Activated T-cell treated with anti-CD3 and anti-CD28 coated beads, Interleukin-2, amount 50 U/mL, for 48 hours (primary cell): ENCODE measurements around the gene GTF2IRD1.
"Not testable (repeated sequence)": the region's sequence is repeated elsewhere in the genome, so short reads cannot be mapped to it uniquely, and the experiment has no call there.

Experiments
- DNase-seq, 2 experiments: peaks; one replicate each; pipeline ENCODE4 v3.0.0-alpha.2; 2020

GTF2IRD1 gene

DNA sequence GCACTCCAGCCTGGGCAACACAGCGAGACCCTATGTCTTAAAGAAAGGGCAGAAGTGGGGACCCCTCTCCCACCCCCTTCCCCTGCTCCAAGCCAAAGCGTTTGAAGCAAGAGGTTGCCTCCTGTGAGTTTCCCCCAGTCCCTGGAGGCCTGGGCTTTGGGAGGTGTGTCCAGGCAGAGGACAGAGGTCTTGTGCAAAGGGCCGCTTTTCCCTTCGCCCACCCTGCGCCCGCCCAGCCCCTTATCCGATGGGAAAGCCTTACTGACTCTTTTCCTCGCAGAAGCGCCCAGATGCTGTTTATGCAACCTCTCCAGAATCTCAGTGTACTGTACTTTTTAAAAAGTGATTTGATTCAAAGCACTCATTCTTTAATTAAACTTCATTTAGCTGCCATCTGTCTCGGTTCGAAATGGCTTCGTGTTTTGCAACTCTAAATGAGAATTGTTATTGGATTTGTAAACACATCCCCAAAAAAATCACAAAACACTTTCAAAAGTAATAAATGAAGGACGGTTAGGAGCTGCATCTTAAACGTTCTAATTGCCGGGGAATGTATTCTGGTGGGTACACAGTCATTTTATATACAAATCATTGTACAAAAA is 153.3 kb downstream of the GTF2IRD1 start:
- DNase-seq = no peak

DNA sequence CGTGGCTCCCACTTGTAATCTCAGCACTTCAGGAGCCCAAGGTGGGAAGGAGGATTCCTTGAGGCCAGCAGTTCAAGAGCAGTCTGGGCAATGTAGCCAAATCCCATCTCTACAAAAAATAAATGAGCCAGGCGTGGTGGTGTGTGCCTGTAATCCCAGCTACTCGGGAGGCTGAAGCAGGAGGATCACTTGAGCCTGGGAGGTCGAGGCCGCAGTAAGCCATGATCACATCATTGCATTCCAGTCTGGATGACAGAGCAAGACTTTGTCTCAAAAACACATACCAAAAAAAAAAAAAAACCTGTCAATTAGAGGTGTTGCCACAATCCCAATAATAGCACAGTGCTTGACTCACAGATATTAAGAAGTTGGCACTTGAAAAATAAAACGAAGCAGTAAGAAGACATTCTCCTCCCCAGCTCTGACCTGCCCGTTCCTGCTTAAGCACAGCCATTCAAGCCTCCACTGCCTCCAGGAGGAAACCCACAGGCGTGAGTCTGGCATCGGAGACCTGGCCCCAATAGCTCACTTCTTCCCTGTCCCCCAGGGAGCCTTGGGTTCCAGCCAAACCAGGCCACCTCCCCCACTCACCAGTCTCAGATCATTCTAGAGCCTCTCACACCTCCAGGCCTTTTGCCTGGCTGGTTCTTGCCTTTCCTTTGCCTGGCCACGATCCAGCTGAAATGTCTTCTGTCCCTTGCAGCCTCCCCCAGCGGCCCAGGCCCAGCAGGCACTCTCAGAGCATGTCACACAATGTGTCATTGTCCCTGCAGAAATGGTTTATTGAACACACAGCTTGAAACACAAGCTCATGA is 158.5 kb downstream of the GTF2IRD1 start:
- DNase-seq = no peak

DNA sequence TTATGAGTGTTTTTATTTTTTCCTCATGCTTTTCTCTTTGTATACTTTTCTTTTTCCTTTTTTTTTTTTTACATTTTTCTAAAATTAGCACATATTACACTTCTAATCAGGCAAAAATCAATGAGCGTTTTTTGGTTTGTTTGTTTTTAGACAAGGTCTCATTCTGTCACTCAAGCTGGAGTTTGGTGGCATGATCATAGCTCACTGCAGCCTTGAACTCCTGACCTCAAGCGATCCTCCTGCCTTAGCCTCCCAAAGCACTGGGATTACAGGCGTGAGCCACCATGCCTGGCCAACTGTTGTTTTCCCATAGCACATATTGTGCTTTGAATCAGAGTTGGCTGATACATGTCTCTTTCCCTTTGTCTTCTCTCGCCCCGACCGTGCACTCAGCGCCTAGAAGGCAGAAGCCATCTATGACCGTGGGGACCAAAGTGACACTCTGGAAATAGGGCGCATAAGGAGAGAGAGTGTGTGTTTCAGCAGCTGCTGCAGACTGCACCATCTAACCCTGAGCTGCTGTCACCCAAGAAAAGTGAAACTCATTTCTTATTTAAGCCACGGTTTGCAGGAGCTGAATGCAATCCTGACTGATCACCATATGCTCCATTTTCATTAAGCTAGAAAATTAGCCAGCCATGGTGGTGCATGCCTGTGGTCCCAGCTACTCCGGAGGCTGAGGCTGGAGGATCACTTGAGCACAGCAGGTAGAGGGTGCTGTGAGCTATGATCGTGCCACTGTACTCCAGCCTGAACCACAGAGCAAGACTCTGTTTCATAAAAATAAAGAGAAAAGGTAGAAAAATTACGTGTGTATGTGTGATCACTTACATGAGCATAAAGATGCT is 162.5 kb downstream of the GTF2IRD1 start:
- DNase-seq = no peak

GRCh38 chr7:74617180-74617744 is 163.6 kb downstream of the GTF2IRD1 start:
- DNase-seq = peak; percentile 35 to 49

GRCh38 chr7:74619235-74619860 is 165.6 kb downstream of the GTF2IRD1 start:
- DNase-seq = no peak

DNA sequence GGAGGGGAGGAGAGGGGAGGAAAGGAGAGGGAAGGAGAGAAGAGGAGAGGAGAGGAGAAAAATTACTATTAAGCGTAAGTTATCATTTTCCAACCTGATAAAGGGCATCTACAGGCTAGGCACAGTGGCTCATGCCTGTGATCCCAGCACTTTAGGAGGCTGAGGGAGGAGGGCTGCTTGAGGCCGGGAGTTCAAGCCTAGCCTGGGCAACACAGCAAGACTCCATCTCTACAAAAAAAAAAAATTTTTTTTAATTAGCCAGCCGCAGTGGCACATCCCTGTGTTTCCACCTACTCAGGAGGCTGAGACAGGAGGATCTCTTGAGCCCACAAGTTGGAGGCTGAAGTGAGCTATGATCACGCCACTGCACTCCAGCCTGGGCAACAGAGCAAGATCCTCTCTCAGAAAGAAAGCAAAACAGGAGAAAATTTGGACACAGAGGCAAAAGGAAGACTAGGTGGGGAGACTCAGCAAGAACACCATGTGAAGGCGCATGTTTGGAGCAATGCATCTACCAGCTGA is 168.6 kb downstream of the GTF2IRD1 start:
- DNase-seq = no peak

- DNase-seq = no peak
Measured at GRCh38 chr7:74623135-74623534, 169.4 kb downstream of the GTF2IRD1 start.

- DNase-seq = no peak
Measured at GRCh38 chr7:74625446-74625845, 171.7 kb downstream of the GTF2IRD1 start.

DNA sequence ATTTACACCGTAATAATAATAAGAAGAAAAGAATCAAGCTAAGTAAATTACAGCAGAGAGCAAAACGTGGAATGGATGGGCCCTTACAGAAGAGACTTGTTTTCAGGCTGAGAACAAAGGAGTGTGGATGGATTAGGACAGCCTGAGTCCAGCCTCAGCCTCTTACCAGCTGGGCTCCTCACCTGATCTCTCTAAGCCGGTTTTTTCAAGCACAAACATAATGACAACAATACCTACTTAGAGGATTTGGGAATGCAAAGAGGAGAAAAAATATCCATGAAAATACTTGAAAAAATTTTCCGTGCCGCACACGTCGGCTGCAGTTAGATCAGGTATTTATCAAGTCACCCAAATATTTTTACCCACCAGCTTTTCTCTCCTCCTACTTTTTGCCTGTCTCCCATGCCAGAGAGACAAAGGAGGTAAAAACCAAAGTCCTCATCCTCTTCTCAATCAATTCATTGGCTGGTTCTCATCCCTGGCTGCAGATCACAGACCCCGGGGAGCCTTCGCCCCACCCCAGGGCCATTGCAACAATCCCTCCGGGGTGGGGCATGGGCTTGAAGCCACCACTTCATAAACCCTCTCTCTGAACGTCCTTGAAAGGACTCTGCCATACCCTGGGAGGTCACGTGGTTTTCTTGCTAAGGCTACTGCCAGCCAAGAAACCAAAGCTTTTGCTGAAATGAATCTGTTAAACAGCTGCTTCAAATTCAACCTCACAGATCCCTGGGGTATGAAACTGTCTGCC is 174.1 kb downstream of the GTF2IRD1 start:
- DNase-seq = no peak

- no peak for DNase-seq
Measured at GRCh38 chr7:74632505-74632904, 178.8 kb downstream of the GTF2IRD1 start.

- DNase-seq = no peak
Measured at GRCh38 chr7:74633451-74633921, 179.8 kb downstream of the GTF2IRD1 start.

- DNase-seq = no peak
Measured at GRCh38 chr7:74637745-74638144, 184.0 kb downstream of the GTF2IRD1 start.

- DNase-seq = peak; percentile 87 to 88
Measured at GRCh38 chr7:74650055-74650454, 196.3 kb downstream of the GTF2IRD1 start.

DNA sequence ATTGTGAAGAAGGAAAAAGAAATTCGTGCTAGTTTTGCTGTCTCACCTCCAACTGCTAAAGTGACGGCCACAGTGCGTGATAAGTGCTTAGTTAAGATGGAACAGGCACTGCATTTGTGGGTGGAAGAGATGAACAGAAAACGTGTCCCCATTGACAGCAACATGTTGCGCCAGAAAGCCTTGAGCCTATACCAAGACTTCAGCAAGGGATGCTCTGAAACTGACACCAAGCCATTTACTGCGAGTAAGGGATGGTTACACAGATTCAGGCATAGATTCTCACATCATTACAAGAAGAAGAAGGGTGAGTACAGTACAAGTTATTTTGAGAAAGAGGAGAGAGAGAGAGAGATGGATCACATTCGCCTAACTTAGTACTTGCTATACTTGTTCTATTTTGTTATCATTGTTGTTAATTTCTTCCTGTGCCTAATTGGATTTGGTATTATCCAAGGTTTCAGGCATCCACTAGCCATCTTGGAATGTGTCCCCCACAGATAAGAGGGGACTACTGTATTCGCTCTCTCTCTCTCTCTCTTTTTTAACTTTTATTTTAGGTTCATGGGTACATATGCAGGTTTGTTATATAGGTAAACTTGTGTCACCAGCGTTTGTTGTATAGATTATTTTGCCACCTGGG is 196.9 kb downstream of the GTF2IRD1 start:
- DNase-seq = peak; percentile 33 to 49

- DNase-seq = not testable (repeated sequence)
Measured at GRCh38 chr7:74651133-74651504, 197.4 kb downstream of the GTF2IRD1 start.
